Epithelial cell of prostate (primary cell): Measurements from ENCODE around the gene KRTAP10-4.
"Not testable (repeated sequence)": the region's sequence is repeated elsewhere in the genome, so short reads cannot be mapped to it uniquely, and the experiment has no call there.

Source experiments
- DNase-seq: peaks from one replicate; pipeline ENCODE4 v3.0.0-alpha.2; 2011; ENCODE audit warnings: low read depth, low spot score
- H3K27ac ChIP-seq: fragments of 450-650 bp; 2 replicates; pipeline ENCODE4 v1.5.1; 2017; ENCODE audit warnings: mild to moderate bottlenecking

KRTAP10-4 gene

DNA sequence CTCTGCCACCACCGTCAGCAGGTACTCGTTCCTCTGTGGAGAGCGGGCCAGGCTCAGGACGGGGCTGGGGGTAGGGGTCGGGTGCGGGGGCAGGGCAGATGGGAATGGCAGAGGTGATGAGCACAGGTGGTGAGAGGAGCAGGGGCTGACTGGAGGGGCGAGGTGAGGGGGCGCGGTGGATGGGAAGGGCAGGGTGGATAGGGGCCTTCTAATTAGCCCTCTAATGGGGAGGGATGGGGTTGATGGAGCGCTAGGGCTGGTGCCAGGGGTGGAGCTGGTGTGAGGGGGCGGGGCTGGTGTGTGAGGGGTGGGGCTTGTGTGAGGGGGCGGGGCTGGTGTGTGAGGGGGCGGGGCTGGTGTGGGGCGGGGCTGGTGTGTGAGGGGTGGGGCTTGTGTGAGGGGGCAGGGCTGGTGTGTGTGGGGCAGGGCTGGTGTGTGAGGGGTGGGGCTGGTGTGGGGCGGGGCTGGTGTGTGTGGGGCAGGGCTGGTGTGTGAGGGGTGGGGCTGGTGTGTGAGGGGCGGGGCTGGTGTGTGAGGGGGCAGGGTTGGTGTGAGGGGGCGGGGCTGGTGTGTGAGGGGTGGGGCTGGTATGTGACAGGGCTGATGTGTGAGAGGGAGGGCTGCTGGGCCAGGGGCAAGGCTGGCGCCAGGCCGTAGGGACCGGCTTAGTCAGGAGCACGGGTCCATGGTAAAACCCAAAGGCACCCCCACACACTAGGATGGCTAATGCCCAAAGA, 39.5 kb upstream of the KRTAP10-4 start:
- DNase-seq, result no peak
- no peak overlapping the region for H3K27ac ChIP-seq

GRCh38 chr21:44534688-44535087, 38.8 kb upstream of the KRTAP10-4 start:
- H3K27ac ChIP-seq, result no peak overlapping the region
- no peak for DNase-seq

DNA sequence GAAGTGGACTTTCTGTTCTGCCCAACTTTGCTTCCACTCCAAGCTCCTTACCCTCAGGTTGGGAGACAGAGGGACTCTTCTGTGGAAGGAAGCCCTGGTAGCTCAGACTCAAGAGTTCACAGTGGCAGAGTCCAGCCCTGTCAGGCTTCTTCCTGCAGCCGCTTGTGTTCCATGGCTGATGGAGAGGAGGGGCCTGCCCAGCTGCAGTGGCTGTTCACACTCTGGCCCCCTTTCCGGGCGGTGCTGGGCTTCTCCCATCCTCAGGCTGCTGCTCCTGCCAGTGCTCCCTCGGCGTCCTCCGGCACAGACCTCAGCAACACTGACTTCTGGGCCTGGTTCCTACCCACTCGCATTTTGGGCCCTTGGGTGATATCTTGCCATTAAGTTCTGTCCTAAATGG, 37.6 kb upstream of the KRTAP10-4 start:
- no peak overlapping the region for H3K27ac ChIP-seq
- no peak for DNase-seq

DNA sequence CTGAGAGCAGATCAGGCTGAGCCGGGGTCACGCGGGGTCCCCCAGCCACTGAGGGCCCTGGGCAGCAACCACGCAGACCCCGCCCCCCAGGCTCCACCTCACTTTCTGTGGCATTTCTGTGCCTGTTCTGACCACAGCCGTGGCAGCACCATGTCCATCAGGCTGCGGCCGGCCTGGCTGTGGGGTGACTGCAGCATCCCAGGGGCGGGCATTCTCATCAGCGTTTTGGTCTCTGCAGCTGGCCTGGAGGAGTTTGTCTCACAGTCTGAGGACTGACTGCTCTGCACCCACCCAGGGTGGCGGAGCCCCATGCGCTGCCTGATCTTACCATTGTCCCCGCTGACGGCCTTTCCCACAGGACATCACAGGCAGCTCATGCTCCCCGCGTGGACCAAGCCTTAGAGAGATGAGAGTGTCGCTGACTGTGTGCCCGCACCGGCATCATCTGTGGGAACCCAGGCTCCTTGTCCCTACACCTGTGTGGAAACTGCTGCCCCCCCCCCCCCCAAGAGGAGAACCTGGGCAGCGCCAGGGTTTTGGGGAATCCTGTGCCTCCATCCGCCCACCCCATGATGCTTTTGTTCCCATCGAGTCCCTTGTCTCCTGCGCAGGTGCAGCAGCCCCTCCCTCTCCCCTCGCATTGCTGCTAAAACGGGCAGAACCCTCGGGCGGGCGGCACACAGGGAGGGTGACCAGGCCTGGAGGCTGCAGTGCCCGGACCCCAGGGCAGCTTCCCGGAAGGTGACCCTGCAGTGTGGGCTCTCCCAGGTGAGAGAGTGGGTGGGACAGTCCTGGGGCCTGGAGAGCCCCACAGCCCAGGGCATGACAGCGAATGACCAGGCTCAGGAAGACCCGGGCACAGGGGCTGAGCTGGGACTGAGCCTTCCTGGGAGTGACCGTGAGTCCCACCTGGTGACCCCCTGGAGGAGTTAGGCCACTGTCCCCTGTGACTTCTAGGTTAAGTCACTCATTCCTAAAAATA, 35.3 kb upstream of the KRTAP10-4 start:
- no peak for DNase-seq
- no peak overlapping the region for H3K27ac ChIP-seq

- no peak overlapping the region for H3K27ac ChIP-seq
- DNase-seq, result no peak
Observed at GRCh38 chr21:44539046-44539445, 34.5 kb upstream of the KRTAP10-4 start.

DNA sequence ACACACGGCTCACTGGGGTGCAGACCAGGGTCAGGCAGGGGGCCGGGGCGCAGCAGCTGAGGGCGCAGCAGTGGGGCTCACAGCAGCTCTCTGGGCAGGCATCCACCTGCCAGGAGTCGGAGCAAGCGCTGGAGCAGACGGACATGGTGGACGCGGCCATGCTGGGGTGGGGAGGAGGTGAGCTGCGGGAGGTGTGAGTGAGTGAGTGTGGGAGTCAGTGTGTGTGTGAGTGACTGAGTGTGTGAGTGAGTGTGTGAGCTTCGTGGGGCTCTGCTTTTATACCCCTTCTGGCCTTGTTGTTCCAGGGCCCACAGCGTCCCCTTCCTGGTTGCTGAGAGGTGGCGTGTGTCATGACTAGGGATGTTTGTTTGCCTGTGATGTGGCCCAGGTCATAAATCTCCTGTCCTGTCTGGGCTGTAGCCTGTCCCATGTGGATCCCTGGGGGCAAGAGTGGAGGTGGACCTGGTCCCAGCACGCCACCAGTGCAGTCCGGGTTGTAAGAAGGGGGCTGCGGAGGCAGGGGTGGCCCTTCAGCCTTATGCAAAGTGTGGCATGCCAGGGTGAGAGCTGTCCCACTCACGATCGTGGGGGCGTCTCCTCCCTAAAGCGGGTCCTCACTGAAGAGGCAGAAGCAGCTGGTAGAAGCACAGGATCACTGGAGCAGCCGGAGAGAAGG, 33.4 kb upstream of the KRTAP10-4 start, which contains the start of gene KRTAP10-1:
Gene KRTAP10-1 (minus strand): TSS at position 205 of the 676 bp plus-strand sequence. CDS start 45 bp downstream, at position 160.
- no peak for DNase-seq

GRCh38 chr21:44540741-44541288, 32.7 kb upstream of the KRTAP10-4 start:
- H3K27ac ChIP-seq, result no peak overlapping the region
- no peak for DNase-seq

More for the DNA sequence above, 33.4 kb upstream of the KRTAP10-4 start, which contains the start of gene KRTAP10-1:
- no peak within 1 kb of the TSS for H3K27ac ChIP-seq

GRCh38 chr21:44542716-44543115, 30.8 kb upstream of the KRTAP10-4 start:
- no peak overlapping the region for H3K27ac ChIP-seq
- no peak for DNase-seq

GRCh38 chr21:44544566-44544965, 29.0 kb upstream of the KRTAP10-4 start:
- DNase-seq, result no peak
- H3K27ac ChIP-seq, result no peak overlapping the region

- no peak for DNase-seq
- no peak overlapping the region for H3K27ac ChIP-seq
Observed at GRCh38 chr21:44547656-44548331, 25.7 kb upstream of the KRTAP10-4 start.

GRCh38 chr21:44548381-44548780, 25.1 kb upstream of the KRTAP10-4 start:
- H3K27ac ChIP-seq, result no peak overlapping the region
- DNase-seq, result no peak

DNA sequence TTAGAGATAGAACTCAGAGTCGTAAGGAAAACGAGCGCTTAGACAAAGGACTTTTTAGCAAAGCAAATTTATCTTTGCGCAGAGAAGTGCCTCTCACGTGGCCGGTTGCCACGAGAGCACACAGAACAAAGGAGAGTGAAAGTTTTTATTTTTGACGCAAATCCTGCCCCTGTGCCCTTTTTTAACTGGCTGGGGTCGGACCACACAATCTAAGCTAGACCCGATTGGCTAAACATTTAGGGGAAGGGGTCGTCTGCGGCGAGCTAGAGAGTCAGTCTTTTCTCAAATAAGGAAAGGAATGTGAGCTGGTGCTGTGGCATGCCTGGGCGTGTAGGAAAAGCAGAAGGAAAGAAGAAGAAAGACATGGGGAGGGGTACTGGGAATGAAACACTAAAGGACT, 24.6 kb upstream of the KRTAP10-4 start:
- no peak for DNase-seq
- H3K27ac ChIP-seq, result no peak overlapping the region

DNA sequence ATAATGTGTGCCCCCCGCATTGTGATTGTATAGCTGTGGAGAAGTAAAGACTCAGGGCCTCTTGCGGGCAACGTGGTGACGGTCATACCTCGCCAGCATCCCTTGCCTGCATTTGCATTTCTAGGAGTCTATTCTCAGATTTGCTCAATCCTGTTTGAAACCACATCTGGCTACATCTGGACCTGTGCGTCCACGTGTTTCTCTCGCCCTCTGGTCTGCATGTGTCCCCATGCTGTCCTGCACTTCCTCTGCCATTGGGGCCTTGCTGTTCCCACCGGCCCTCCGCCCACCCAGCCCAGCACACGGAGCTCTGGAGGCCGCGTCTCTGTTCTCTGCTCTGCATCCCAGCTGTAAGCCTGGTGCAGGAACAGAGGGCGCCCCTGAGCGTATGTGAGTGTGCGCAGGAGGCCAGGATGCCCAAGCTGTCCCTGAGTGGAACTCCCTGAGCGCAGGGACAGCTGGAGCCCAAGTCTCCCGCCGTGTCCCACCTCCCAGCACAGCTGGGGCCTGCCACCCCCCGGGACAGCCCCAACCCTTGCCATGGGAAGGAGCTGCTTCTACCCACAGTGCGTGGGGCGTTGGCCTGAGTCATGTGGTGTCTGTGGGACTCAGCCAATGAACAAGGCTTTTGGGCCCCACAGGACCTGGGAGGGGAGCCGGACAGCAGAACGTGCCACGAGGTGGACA, 23.9 kb upstream of the KRTAP10-4 start:
- DNase-seq, result no peak
- no peak overlapping the region for H3K27ac ChIP-seq

GRCh38 chr21:44550285-44550684, 23.2 kb upstream of the KRTAP10-4 start:
- DNase-seq, result not testable (repeated sequence)

DNA sequence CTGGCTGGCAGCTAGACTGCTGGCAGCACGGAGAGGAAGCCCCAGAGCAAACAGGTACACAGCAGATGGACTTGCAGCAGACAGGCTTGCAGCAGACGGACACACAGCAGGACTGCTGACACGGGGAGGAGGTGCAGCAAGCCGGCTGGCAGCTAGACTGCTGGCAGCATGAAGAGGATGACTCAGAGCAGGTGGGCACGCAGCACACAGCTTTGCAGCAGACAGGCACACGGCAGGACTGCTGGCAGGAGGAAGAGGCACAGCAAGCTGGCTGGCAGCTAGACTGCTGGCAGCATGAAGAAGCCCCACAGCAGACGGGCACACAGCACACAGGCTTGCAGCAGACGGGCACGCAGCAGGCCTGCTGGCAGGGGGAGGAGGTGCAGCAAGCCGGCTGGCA, 22.7 kb upstream of the KRTAP10-4 start:
- DNase-seq, result no peak
- no peak overlapping the region for H3K27ac ChIP-seq

More at GRCh38 chr21:44550285-44550684, 23.2 kb upstream of the KRTAP10-4 start:
- H3K27ac ChIP-seq, result not testable (repeated sequence)

- DNase-seq, result no peak
- H3K27ac ChIP-seq, result no peak within 1 kb of the TSS
Observed at GRCh38 chr21:44551340-44551961, 22.1 kb upstream of the KRTAP10-4 start, which contains the start of gene KRTAP10-2. TSS of gene KRTAP10-2 (minus strand) at chr21:44551505. CDS start at chr21:44551458, 47 bp downstream.

DNA sequence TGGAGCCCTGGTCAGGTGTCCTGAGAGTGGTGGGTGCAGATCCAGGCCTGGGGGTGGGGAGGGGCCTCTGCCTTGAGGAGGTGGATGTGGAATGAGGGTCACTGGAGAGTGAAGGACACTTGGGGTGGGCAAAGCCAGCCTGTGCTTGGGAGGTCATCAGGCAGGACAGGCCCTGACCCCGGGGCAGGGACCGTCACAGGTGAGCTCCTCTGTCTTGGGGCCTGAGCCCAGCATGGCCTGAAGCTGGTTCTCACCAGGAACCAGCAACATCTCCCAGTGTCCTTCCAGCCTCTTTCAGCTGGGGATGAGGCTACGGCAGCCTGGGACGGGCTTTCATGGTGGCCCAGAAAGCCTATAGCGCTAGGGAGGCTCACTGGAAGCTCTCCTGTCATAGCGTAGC, 21.4 kb upstream of the KRTAP10-4 start:
- no peak for DNase-seq

GRCh38 chr21:44552681-44553080, 20.8 kb upstream of the KRTAP10-4 start:
- H3K27ac ChIP-seq, result no peak overlapping the region
- DNase-seq, result no peak

More for the DNA sequence above, 21.4 kb upstream of the KRTAP10-4 start:
- H3K27ac ChIP-seq, result no peak overlapping the region
